ENCODE data around the gene ENOX1. TPM values are rescaled to one million over a fixed set of nuclear protein-coding genes. Genes with fewer than 3 reads are reported as not detected.

ENOX1 gene
- polyA plus RNA-seq, 4 donors, result 8.8 to 13.1 (median 11.0) TPM

GRCh38 chr13:43493496-43494000 lies 293.2 kb downstream of the ENOX1 start:
- DNase-seq (ENCODE audit: low read depth in 4 of 4, low spot score in 3 of 4), result no peak

GRCh38 chr13:43492745-43493144 lies 294.0 kb downstream of the ENOX1 start:
- no peak for DNase-seq (ENCODE audit: low read depth in 4 of 4, low spot score in 3 of 4)

- peak in 1 of 4 donors; percentile 27 for DNase-seq (ENCODE audit: low read depth in 4 of 4, low spot score in 3 of 4)
Measured at GRCh38 chr13:43492311-43492710, 294.5 kb downstream of the ENOX1 start.

GRCh38 chr13:43489233-43489632 lies 297.5 kb downstream of the ENOX1 start:
- peak in 3 of 4 donors; percentile 38 to 57 (median 52) for DNase-seq (ENCODE audit: low read depth in 4 of 4, low spot score in 3 of 4)

- no peak for DNase-seq (ENCODE audit: low read depth in 4 of 4, low spot score in 3 of 4)
Measured at GRCh38 chr13:43487885-43488284, 298.9 kb downstream of the ENOX1 start.

GRCh38 chr13:43487461-43487860 lies 299.3 kb downstream of the ENOX1 start:
- DNase-seq (ENCODE audit: low read depth in 4 of 4, low spot score in 3 of 4), result no peak

- no peak for DNase-seq (ENCODE audit: low read depth in 4 of 4, low spot score in 3 of 4)
Measured at GRCh38 chr13:43484432-43485225, 302.1 kb downstream of the ENOX1 start.

GRCh38 chr13:43483930-43484329 lies 302.8 kb downstream of the ENOX1 start:
- DNase-seq (ENCODE audit: low read depth in 4 of 4, low spot score in 3 of 4), result no peak

- DNase-seq (ENCODE audit: low read depth in 4 of 4, low spot score in 3 of 4), result no peak
Measured at GRCh38 chr13:43482641-43483040, 304.1 kb downstream of the ENOX1 start.

- no peak for DNase-seq (ENCODE audit: low read depth in 4 of 4, low spot score in 3 of 4)
Measured at GRCh38 chr13:43482026-43482425, 304.7 kb downstream of the ENOX1 start.

GRCh38 chr13:43478902-43479301 lies 307.9 kb downstream of the ENOX1 start:
- DNase-seq (ENCODE audit: low read depth in 4 of 4, low spot score in 3 of 4), result no peak

GRCh38 chr13:43478211-43478610 lies 308.6 kb downstream of the ENOX1 start:
- DNase-seq (ENCODE audit: low read depth in 4 of 4, low spot score in 3 of 4), result no peak

- DNase-seq (ENCODE audit: low read depth in 4 of 4, low spot score in 3 of 4), result no peak
Measured at GRCh38 chr13:43475140-43475539, 311.6 kb downstream of the ENOX1 start.

- no peak for DNase-seq (ENCODE audit: low read depth in 4 of 4, low spot score in 3 of 4)
Measured at GRCh38 chr13:43473437-43473836, 313.3 kb downstream of the ENOX1 start.

- no peak for DNase-seq (ENCODE audit: low read depth in 4 of 4, low spot score in 3 of 4)
Measured at GRCh38 chr13:43472980-43473379, 313.8 kb downstream of the ENOX1 start.

- DNase-seq (ENCODE audit: low read depth in 4 of 4, low spot score in 3 of 4), result no peak
Measured at GRCh38 chr13:43472339-43472738, 314.4 kb downstream of the ENOX1 start.

GRCh38 chr13:43470610-43471009 lies 316.2 kb downstream of the ENOX1 start:
- no peak for DNase-seq (ENCODE audit: low read depth in 4 of 4, low spot score in 3 of 4)

GRCh38 chr13:43469791-43470190 lies 317.0 kb downstream of the ENOX1 start:
- DNase-seq (ENCODE audit: low read depth in 4 of 4, low spot score in 3 of 4), result no peak

GRCh38 chr13:43464578-43465264 lies 322.1 kb downstream of the ENOX1 start:
- DNase-seq (ENCODE audit: low read depth in 4 of 4, low spot score in 3 of 4), result no peak

- no peak for DNase-seq (ENCODE audit: low read depth in 4 of 4, low spot score in 3 of 4)
Measured at GRCh38 chr13:43448605-43449336, 338.0 kb downstream of the ENOX1 start.

GRCh38 chr13:43446126-43446525 lies 340.6 kb downstream of the ENOX1 start:
- DNase-seq (ENCODE audit: low read depth in 4 of 4, low spot score in 3 of 4), result no peak
